H9 (cell line): ENCODE measurements around the gene ECE2. TPM values are rescaled to one million over a fixed set of nuclear protein-coding genes. Genes with fewer than 3 reads are reported as not detected.

Source experiments
- DNase-seq: peaks from one replicate; pipeline ENCODE4 v3.0.0-alpha.2; 2017
- H2AFZ ChIP-seq: one replicate; pipeline ENCODE4 v1.6.1; 2013; ENCODE audit warnings: mild to moderate bottlenecking, low read length, control low read depth, moderate library complexity
- H2AK5ac ChIP-seq: 2 replicates; pipeline ENCODE4 v1.6.1; 2013; ENCODE audit warnings: low read length, control low read depth, mixed read lengths; ENCODE audit not compliant: insufficient read length
- H2BK120ac ChIP-seq: one replicate; pipeline ENCODE4 v1.6.1; 2013; ENCODE audit warnings: low read depth, mild to moderate bottlenecking, low read length, control low read depth, inconsistent platforms; ENCODE audit not compliant: poor library complexity, severe bottlenecking
- H2BK12ac ChIP-seq: 2 replicates; pipeline ENCODE4 v1.6.1; 2013; ENCODE audit warnings: low read length, control low read depth, mixed read lengths, low read depth; ENCODE audit not compliant: insufficient read length
- H2BK15ac ChIP-seq: 2 replicates; pipeline ENCODE4 v1.6.1; 2013; ENCODE audit warnings: low read depth, low read length, control low read depth
- H2BK20ac ChIP-seq: one replicate; pipeline ENCODE4 v1.6.1; 2013; ENCODE audit warnings: low read depth, mild to moderate bottlenecking, low read length, control low read depth, inconsistent platforms; ENCODE audit not compliant: poor library complexity, severe bottlenecking
- H2BK5ac ChIP-seq: 2 replicates; pipeline ENCODE4 v1.6.1; 2013; ENCODE audit warnings: low read length, control low read depth, mixed read lengths; ENCODE audit not compliant: insufficient read length
- H3K14ac ChIP-seq: 2 replicates; pipeline ENCODE4 v1.6.1; 2013; ENCODE audit warnings: low read length, control low read depth; ENCODE audit not compliant: insufficient read depth
- H3K18ac ChIP-seq: 2 replicates; pipeline ENCODE4 v1.6.1; 2013; ENCODE audit warnings: low read depth, mild to moderate bottlenecking, mixed read lengths, low read length, control low read depth; ENCODE audit not compliant: insufficient read length
- H3K23ac ChIP-seq: 2 replicates; pipeline ENCODE4 v1.6.1; 2013; ENCODE audit warnings: low read length, control low read depth, mixed read lengths, low read depth; ENCODE audit not compliant: insufficient read length
- H3K23me2 ChIP-seq: 2 replicates; pipeline ENCODE4 v1.6.1; 2013; ENCODE audit warnings: low read depth, mild to moderate bottlenecking, mixed read lengths, low read length, control low read depth; ENCODE audit not compliant: insufficient read length, poor library complexity, severe bottlenecking
- H3K27ac ChIP-seq: 2 replicates; pipeline ENCODE4 v1.5.1; 2013; ENCODE audit warnings: low read length, control low read depth, mixed read lengths, low read depth; ENCODE audit not compliant: insufficient read length
- H3K27me3 ChIP-seq: 2 replicates; pipeline ENCODE4 v1.6.1; 2013; ENCODE audit warnings: low read length, control low read depth, inconsistent platforms; ENCODE audit not compliant: insufficient read depth
- H3K4ac ChIP-seq: 2 replicates; pipeline ENCODE4 v1.6.1; 2013; ENCODE audit warnings: low read depth, mild to moderate bottlenecking, control low read depth, inconsistent platforms, low read length, moderate library complexity
- H3K4me1 ChIP-seq: 2 replicates; pipeline ENCODE4 v1.6.1; 2013; ENCODE audit warnings: low read length, control low read depth, inconsistent platforms; ENCODE audit not compliant: insufficient read depth
- H3K4me2 ChIP-seq: 2 replicates; pipeline ENCODE4 v1.6.1; 2013; ENCODE audit warnings: low read length, control low read depth, mixed read lengths; ENCODE audit not compliant: insufficient read length, insufficient read depth
- H3K56ac ChIP-seq: 2 replicates; pipeline ENCODE4 v1.6.1; 2013; ENCODE audit warnings: low read depth, mild to moderate bottlenecking, mixed read lengths, low read length, control low read depth; ENCODE audit not compliant: insufficient read length
- H3K79me1 ChIP-seq: 2 replicates; pipeline ENCODE4 v1.6.1; 2013; ENCODE audit warnings: low read depth, mild to moderate bottlenecking, moderate library complexity, low read length, control low read depth, inconsistent platforms; ENCODE audit not compliant: insufficient read depth, poor library complexity, severe bottlenecking
- H3K79me2 ChIP-seq: 2 replicates; pipeline ENCODE4 v1.6.1; 2013; ENCODE audit warnings: low read length, control low read depth, inconsistent platforms; ENCODE audit not compliant: insufficient read depth
- H3K9ac ChIP-seq: 2 replicates; pipeline ENCODE4 v1.6.1; 2013; ENCODE audit warnings: low read length, control low read depth, mixed read lengths; ENCODE audit not compliant: insufficient read length; ENCODE audit errors: extremely low read depth
- H3K9me3 ChIP-seq: one replicate; pipeline ENCODE4 v1.6.1; 2013; ENCODE audit warnings: low read depth, low read length, inconsistent platforms; ENCODE audit not compliant: control insufficient read depth
- H3T11ph ChIP-seq: one replicate; pipeline ENCODE4 v1.6.1; 2013; ENCODE audit warnings: mild to moderate bottlenecking, low read length, control low read depth, inconsistent platforms
- H4K20me1 ChIP-seq: one replicate; pipeline ENCODE4 v1.6.1; 2013; ENCODE audit not compliant: control insufficient read depth, insufficient read length, insufficient read depth
- H4K5ac ChIP-seq: 2 replicates; pipeline ENCODE4 v1.6.1; 2013; ENCODE audit warnings: low read depth, mild to moderate bottlenecking, mixed read lengths, low read length, control low read depth; ENCODE audit not compliant: insufficient read length
- H4K8ac ChIP-seq: replicated peaks from 2 replicates; pipeline ENCODE4 v1.6.1; 2013; ENCODE audit warnings: low read length, control low read depth, mixed read lengths, low read depth; ENCODE audit not compliant: insufficient read length
- H4K91ac ChIP-seq: 2 replicates; pipeline ENCODE4 v1.6.1; 2013; ENCODE audit warnings: low read depth, mild to moderate bottlenecking, moderate library complexity, mixed read lengths, low read length, control low read depth; ENCODE audit not compliant: insufficient read length
- H3K27ac Mint-ChIP-seq, 3 experiments: 2 replicates in 2 of 3; 3 replicates in 1 of 3; pipeline ENCODE4 v1.8.0; 2020 to 2021; ENCODE audit warnings: mixed read lengths in 3 of 3, mild to moderate bottlenecking in 1 of 3, moderate library complexity in 1 of 3
- H3K27me3 Mint-ChIP-seq: 2 replicates; pipeline ENCODE4 v1.8.0; 2021; ENCODE audit warnings: low read depth, mild to moderate bottlenecking, moderate library complexity, mixed read lengths
- H3K36me3 Mint-ChIP-seq, 3 experiments: 2 replicates in 2 of 3; 3 replicates in 1 of 3; pipeline ENCODE4 v1.8.0; 2020 to 2021; ENCODE audit warnings: low read depth in 3 of 3, mixed read lengths in 3 of 3; ENCODE audit not compliant: insufficient read depth in 1 of 3
- H3K4me1 Mint-ChIP-seq, 2 experiments: 2 replicates each; pipeline ENCODE4 v1.8.0; 2020; ENCODE audit warnings: mixed read lengths in 2 of 2
- H3K4me3 Mint-ChIP-seq, 2 experiments: 2 replicates in 1 of 2; 3 replicates in 1 of 2; pipeline ENCODE4 v1.8.0; 2020 to 2021; ENCODE audit warnings: mild to moderate bottlenecking in 2 of 2, mixed read lengths in 2 of 2, moderate library complexity in 1 of 2
- H3K9me3 Mint-ChIP-seq, 2 experiments: 2 replicates in 1 of 2; 3 replicates in 1 of 2; pipeline ENCODE4 v1.8.0; 2020; ENCODE audit warnings: mild to moderate bottlenecking in 2 of 2, mixed read lengths in 2 of 2, moderate library complexity in 1 of 2
- WGBS: extraction: QIAGEN DNeasy Blood & Tissue Kit; methylation state at CpG from one replicate; pipeline ENCODE4 v1.1.7; 2013; ENCODE audit warnings: missing lambda C conversion rate, low lambda C conversion rate, mixed read lengths; ENCODE audit not compliant: insufficient read length; ENCODE audit errors: extremely low coverage; 5-methylcytosine and 5-hydroxymethylcytosine counted together
- total RNA-seq: library from RNA; stranded (reverse); gene quantifications from 2 replicates; pipeline ENCODE4 v1.2.1, GENCODE V29; 2021
- TF ChIP-seq, protein P1 (sequence below): fragments of 200-600 bp; sonication (generic); conservative IDR thresholded peaks from 3 replicates; pipeline ENCODE4 v1.8.0; 2021; ENCODE audit warnings: antibody characterized with exemption, mild to moderate bottlenecking

The ECE2 gene
- total RNA-seq, 1 experiment from 2014 or later, result not detected

DNA sequence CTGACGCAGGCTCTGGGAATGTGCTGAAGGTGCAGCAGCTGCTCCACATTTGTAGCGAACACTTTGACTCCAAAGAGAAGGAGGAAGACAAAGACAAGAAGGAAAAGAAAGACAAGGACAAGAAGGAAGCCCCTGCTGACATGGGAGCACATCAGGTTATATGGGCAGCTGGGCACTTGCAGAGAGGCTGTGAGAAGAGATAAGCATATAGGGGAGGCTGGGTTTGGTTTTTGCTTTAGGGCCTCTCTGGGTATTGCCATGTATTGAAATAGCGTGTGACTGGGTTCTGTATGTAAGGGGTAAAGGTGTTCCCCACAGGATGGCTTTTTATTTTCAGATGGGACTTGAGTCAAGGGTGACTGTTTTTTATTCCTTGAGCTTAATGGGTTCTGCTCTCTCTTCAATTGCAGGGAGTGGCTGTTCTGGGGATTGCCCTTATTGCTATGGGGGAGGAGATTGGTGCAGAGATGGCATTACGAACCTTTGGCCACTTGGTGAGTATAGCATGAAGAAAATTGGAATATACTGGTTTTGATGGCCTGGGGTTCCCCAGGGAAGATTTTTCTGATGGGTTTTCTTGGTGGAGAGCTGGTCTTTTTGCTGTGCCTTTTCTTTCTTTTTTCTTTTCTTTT is 30.6 kb downstream of the ECE2 start:
- H3K4me2 ChIP-seq, result no peak overlapping the region
- H3K14ac ChIP-seq, result no peak overlapping the region
- no peak overlapping the region for H3K9ac ChIP-seq
- H2BK5ac ChIP-seq, result no peak overlapping the region
- H4K20me1 ChIP-seq, result peaks cover 2% of the 10 kb centered on the region
- H2BK120ac ChIP-seq, result no peak overlapping the region
- H3T11ph ChIP-seq, result no peak overlapping the region
- H3K23me2 ChIP-seq, result no peaks in the 10 kb centered on the region
- H3K27me3 ChIP-seq, result no peaks in the 10 kb centered on the region
- no peak overlapping the region for H4K5ac ChIP-seq
- H3K4me1 ChIP-seq, result no peaks in the 10 kb centered on the region
- H2BK15ac ChIP-seq, result no peak overlapping the region
- H3K36me3 Mint-ChIP-seq, result peaks cover 72 to 87% (median 78%) of the 10 kb centered on the region in 3 experiments
- H3K23ac ChIP-seq, result no peak overlapping the region
- no peaks in the 10 kb centered on the region; a peak in 1 of 5 replicates for H3K9me3 Mint-ChIP-seq
- H3K4ac ChIP-seq, result no peak overlapping the region
- H3K9me3 ChIP-seq, result no peaks in the 10 kb centered on the region
- no peak overlapping the region for H2BK20ac ChIP-seq
- no peak overlapping the region for H3K18ac ChIP-seq
- H2AK5ac ChIP-seq, result no peak overlapping the region
- TF ChIP-seq, protein P1, sequence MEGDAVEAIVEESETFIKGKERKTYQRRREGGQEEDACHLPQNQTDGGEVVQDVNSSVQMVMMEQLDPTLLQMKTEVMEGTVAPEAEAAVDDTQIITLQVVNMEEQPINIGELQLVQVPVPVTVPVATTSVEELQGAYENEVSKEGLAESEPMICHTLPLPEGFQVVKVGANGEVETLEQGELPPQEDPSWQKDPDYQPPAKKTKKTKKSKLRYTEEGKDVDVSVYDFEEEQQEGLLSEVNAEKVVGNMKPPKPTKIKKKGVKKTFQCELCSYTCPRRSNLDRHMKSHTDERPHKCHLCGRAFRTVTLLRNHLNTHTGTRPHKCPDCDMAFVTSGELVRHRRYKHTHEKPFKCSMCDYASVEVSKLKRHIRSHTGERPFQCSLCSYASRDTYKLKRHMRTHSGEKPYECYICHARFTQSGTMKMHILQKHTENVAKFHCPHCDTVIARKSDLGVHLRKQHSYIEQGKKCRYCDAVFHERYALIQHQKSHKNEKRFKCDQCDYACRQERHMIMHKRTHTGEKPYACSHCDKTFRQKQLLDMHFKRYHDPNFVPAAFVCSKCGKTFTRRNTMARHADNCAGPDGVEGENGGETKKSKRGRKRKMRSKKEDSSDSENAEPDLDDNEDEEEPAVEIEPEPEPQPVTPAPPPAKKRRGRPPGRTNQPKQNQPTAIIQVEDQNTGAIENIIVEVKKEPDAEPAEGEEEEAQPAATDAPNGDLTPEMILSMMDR, result no peak
- H3K27ac ChIP-seq, result no peak overlapping the region
- H2AFZ ChIP-seq, result no peak overlapping the region
- no peaks in the 10 kb centered on the region for H3K79me2 ChIP-seq
- H3K27ac Mint-ChIP-seq, result no peak overlapping the region
- H3K79me1 ChIP-seq, result no peaks in the 10 kb centered on the region
- no peak overlapping the region for H4K91ac ChIP-seq
- DNase-seq, result no peak
- no peaks in the 10 kb centered on the region for H3K27me3 Mint-ChIP-seq
- no peak overlapping the region for H2BK12ac ChIP-seq
- WGBS, result no CpG with 5 or more reads among the region's 4 CpGs
- H3K4me1 Mint-ChIP-seq, result no peaks in the 10 kb centered on the region
- H3K56ac ChIP-seq, result no peak overlapping the region
- H4K8ac ChIP-seq, result no peak overlapping the region
- H3K4me3 Mint-ChIP-seq, result no peak overlapping the region
